CD14-positive monocyte (primary cell): ENCODE data around the gene OR10K1. TPM values are rescaled to one million over a fixed set of nuclear protein-coding genes. Genes with fewer than 3 reads are reported as not detected.
"Not testable (repeated sequence)": the region's sequence is repeated elsewhere in the genome, so short reads cannot be mapped to it uniquely, and the experiment has no call there.

ENCODE experiments used
- DNase-seq, 3 donors: peaks; one replicate each; pipeline ENCODE4 v3.0.0-alpha.2; 2011 to 2022
- H2AFZ ChIP-seq: 2 replicates; pipeline ENCODE4 v1.6.0; 2012; ENCODE audit warnings: mild to moderate bottlenecking, low read depth, low read length, inconsistent platforms; ENCODE audit not compliant: insufficient read depth, poor library complexity, severe bottlenecking
- H3K27ac ChIP-seq, 2 donors: 1 replicate in 1 of 2; 2 replicates in 1 of 2; pipeline ENCODE4 v1.5.1; 2012 to 2013; ENCODE audit warnings: low read length in 2 of 2, control low read depth in 1 of 2, inconsistent platforms in 1 of 2, low read depth in 1 of 2, mild to moderate bottlenecking in 1 of 2
- H3K27me3 ChIP-seq, 2 donors: one replicate each; pipeline versions ENCODE4 v1.6.0 to v1.6.1; 2011 to 2013; ENCODE audit warnings: low read length in 2 of 2; ENCODE audit not compliant: control insufficient read depth in 2 of 2, insufficient read depth in 2 of 2
- H3K36me3 ChIP-seq, 2 donors: replicated peaks in 1 of 2; 1 replicate in 1 of 2; 2 replicates in 1 of 2; pipeline versions ENCODE4 v1.5.1 to v1.6.1; 2012 to 2013; ENCODE audit warnings: low read length in 2 of 2, control low read depth in 1 of 2, inconsistent platforms in 1 of 2, mild to moderate bottlenecking in 1 of 2; ENCODE audit not compliant: insufficient read depth in 2 of 2, control insufficient read depth in 1 of 2
- H3K4me1 ChIP-seq, 2 donors: 1 replicate in 1 of 2; 2 replicates in 1 of 2; pipeline versions ENCODE4 v1.5.1 to v1.6.1; 2012 to 2013; ENCODE audit warnings: low read length in 2 of 2, control low read depth in 1 of 2, inconsistent platforms in 1 of 2, mild to moderate bottlenecking in 1 of 2, moderate library complexity in 1 of 2; ENCODE audit not compliant: insufficient read depth in 2 of 2, control insufficient read depth in 1 of 2
- H3K4me2 ChIP-seq: replicated peaks from 2 replicates; pipeline ENCODE3; 2012; ENCODE audit warnings: low read length, moderate library complexity, mild to moderate bottlenecking; ENCODE audit not compliant: poor library complexity, severe bottlenecking; ENCODE audit errors: extremely low read depth
- H3K4me3 ChIP-seq, 3 experiments: fragments of 200-600 bp in 1 of 3; sonication (generic) in 1 of 3; replicated peaks in 1 of 3; 1 replicate in 2 of 3; 2 replicates in 1 of 3; pipeline ENCODE4 v1.5.1; 2011 to 2013; ENCODE audit warnings: low read length in 3 of 3, mild to moderate bottlenecking in 3 of 3, control low read depth in 2 of 3, low read depth in 2 of 3, inconsistent platforms in 1 of 3, moderate library complexity in 1 of 3
- H3K79me2 ChIP-seq: 2 replicates; pipeline ENCODE4 v1.6.0; 2012; ENCODE audit warnings: mild to moderate bottlenecking, control low read depth, inconsistent platforms, low read length, moderate library complexity; ENCODE audit not compliant: insufficient read depth
- H3K9ac ChIP-seq: 2 replicates; pipeline ENCODE4 v1.6.0; 2017; ENCODE audit warnings: low read length, mild to moderate bottlenecking; ENCODE audit not compliant: insufficient read depth, poor library complexity, severe bottlenecking
- H3K9me3 ChIP-seq, 2 donors: replicated peaks in 1 of 2; 1 replicate in 1 of 2; 2 replicates in 1 of 2; pipeline versions ENCODE4 v1.5.1 to v1.6.1; 2012 to 2013; ENCODE audit warnings: low read length in 2 of 2, control low read depth in 1 of 2; ENCODE audit not compliant: control insufficient read depth in 1 of 2, insufficient read depth in 1 of 2
- H4K20me1 ChIP-seq: 2 replicates; pipeline ENCODE4 v1.6.0; 2012; ENCODE audit warnings: mild to moderate bottlenecking, low read length, control low read depth, moderate library complexity; ENCODE audit not compliant: insufficient read depth
- H3K27ac Mint-ChIP-seq, 7 donors: one replicate each; pipeline ENCODE4 v1.8.0; 2020; ENCODE audit warnings: mild to moderate bottlenecking in 7 of 7, mixed read lengths in 7 of 7, moderate library complexity in 6 of 7, inconsistent platforms in 2 of 7
- H3K27me3 Mint-ChIP-seq, 3 donors: one replicate each; pipeline ENCODE4 v1.8.0; 2021 to 2022; ENCODE audit warnings: low read depth in 3 of 3, mild to moderate bottlenecking in 3 of 3, mixed read lengths in 3 of 3, moderate library complexity in 3 of 3, inconsistent platforms in 1 of 3
- H3K36me3 Mint-ChIP-seq, 2 donors: one replicate each; pipeline ENCODE4 v1.8.0; 2020; ENCODE audit warnings: mixed read lengths in 2 of 2, inconsistent platforms in 1 of 2, mild to moderate bottlenecking in 1 of 2
- H3K4me1 Mint-ChIP-seq: one replicate; pipeline ENCODE4 v1.8.0; 2020; ENCODE audit warnings: mild to moderate bottlenecking, mixed read lengths
- H3K4me3 Mint-ChIP-seq, 2 donors: one replicate each; pipeline ENCODE4 v1.8.0; 2020; ENCODE audit warnings: mild to moderate bottlenecking in 2 of 2, mixed read lengths in 2 of 2, moderate library complexity in 1 of 2
- H3K9me3 Mint-ChIP-seq, 7 donors: one replicate each; pipeline ENCODE4 v1.8.0; 2020 to 2022; ENCODE audit warnings: mixed read lengths in 7 of 7, mild to moderate bottlenecking in 6 of 7, moderate library complexity in 6 of 7, inconsistent platforms in 2 of 7
- CTCF ChIP-seq: fragments of 200-600 bp; IDR thresholded peaks from one replicate; pipeline ENCODE4 v1.8.0; 2022; ENCODE audit warnings: antibody characterized with exemption, mild to moderate bottlenecking
- WGBS: methylation state at CpG from one replicate; pipeline ENCODE4 v1.1.5; 2013; ENCODE audit warnings: missing lambda C conversion rate; ENCODE audit not compliant: insufficient coverage; 5-methylcytosine and 5-hydroxymethylcytosine counted together
- intact Hi-C, 2 donors: fragments of 100-400 bp; cut with micrococcal nuclease; formaldehyde crosslinking; loops; one replicate each; pipeline versions ENCODE4 v1.15.0 to v1.15.1; 2023
- polyA plus RNA-seq, 3 donors: library from polyadenylated mRNA; depleted of rRNA in 1 of 3; unstranded in 2 of 3; stranded (reverse) in 1 of 3; fragments of 300-500 nt in 2 of 3; fragments of >200 nt in 1 of 3; fragmentation: Illumina TruSeq in 2 of 3; gene quantifications; 1 replicate in 2 of 3; 2 replicates in 1 of 3; pipeline ENCODE4 v1.2.3, GENCODE V29; 2012 to 2021

Gene OR10K1
- polyA plus RNA-seq, 3 donors, result not detected

- H3K9me3 Mint-ChIP-seq, result peaks cover 0 to 9% (median 2%) of the 10 kb centered on the region in 7 donors
- peaks cover 6 to 7% of the 10 kb centered on the region in 2 donors for H3K4me1 ChIP-seq
- no peak overlapping the region for H3K27ac Mint-ChIP-seq
- H3K4me1 Mint-ChIP-seq, result peaks cover 23% of the 10 kb centered on the region
- no peaks in the 10 kb centered on the region for H3K36me3 Mint-ChIP-seq
- H3K27ac ChIP-seq, result no peak overlapping the region
- no peaks in the 10 kb centered on the region for H3K79me2 ChIP-seq
- peaks cover 1 to 11% (median 1%) of the 10 kb centered on the region in 3 donors for H3K27me3 Mint-ChIP-seq
- no peak for TF ChIP-seq CTCF
- DNase-seq, result no peak
- no peaks in the 10 kb centered on the region for H3K9me3 ChIP-seq
- H3K27me3 ChIP-seq, result no peaks in the 10 kb centered on the region
- intact Hi-C loops, result no loop called here
- H3K4me3 Mint-ChIP-seq, result no peak overlapping the region
- no peak overlapping the region for H3K9ac ChIP-seq
- no peaks in the 10 kb centered on the region for H3K36me3 ChIP-seq
- no peak overlapping the region for H3K4me2 ChIP-seq
- H3K4me3 ChIP-seq, result no peak overlapping the region
- H2AFZ ChIP-seq, result no peak overlapping the region
- H4K20me1 ChIP-seq, result no peaks in the 10 kb centered on the region
Measured at GRCh38 chr1:158425027-158425426, 36.6 kb upstream of the OR10K1 start.

GRCh38 chr1:158426137-158426536, 35.5 kb upstream of the OR10K1 start, which contains the start of gene OR10K2:
Gene OR10K2 (minus strand): TSS chr1:158426237. CDS start chr1:158420866, 5,371 bp downstream.
- H3K4me1 ChIP-seq, result peaks cover 17 to 18% of the 10 kb centered on the region in 2 donors
- H3K9me3 ChIP-seq, result no peaks in the 10 kb centered on the region
- no peak within 1 kb of the TSS for H3K4me3 ChIP-seq
- H3K36me3 ChIP-seq, result no peaks in the 10 kb centered on the region
- H3K27ac ChIP-seq, result no peak within 1 kb of the TSS
- H3K27me3 Mint-ChIP-seq, result peaks cover 0 to 6% (median 1%) of the 10 kb centered on the region in 3 donors
- H3K4me1 Mint-ChIP-seq, result peaks cover 35% of the 10 kb centered on the region
- intact Hi-C loops, result no loop called here
- no peak for DNase-seq
- no peaks in the 10 kb centered on the region for H4K20me1 ChIP-seq
- WGBS, result no CpG with 5 or more reads among the region's 1 CpG
- no peak within 1 kb of the TSS for H3K9ac ChIP-seq
- H3K4me2 ChIP-seq, result no peak within 1 kb of the TSS
- H3K4me3 Mint-ChIP-seq, result no peak within 1 kb of the TSS
- no peaks in the 10 kb centered on the region for H3K27me3 ChIP-seq
- TF ChIP-seq CTCF, result no peak
- H3K27ac Mint-ChIP-seq, result no peak within 1 kb of the TSS
- H3K36me3 Mint-ChIP-seq, result no peaks in the 10 kb centered on the region
- no peak within 1 kb of the TSS for H2AFZ ChIP-seq
- peaks cover 0 to 8% (median 2%) of the 10 kb centered on the region in 7 donors for H3K9me3 Mint-ChIP-seq
- no peaks in the 10 kb centered on the region for H3K79me2 ChIP-seq

- DNase-seq, result peak; percentile 25 to 47 (median 30)
- H3K9ac ChIP-seq, H4K20me1 ChIP-seq, H3K79me2 ChIP-seq, H3K27me3 Mint-ChIP-seq, H3K27me3 ChIP-seq, intact Hi-C loops, H3K36me3 ChIP-seq, H2AFZ ChIP-seq, H3K36me3 Mint-ChIP-seq: not testable (repeated sequence)
- peak overlapping the region in 1 of 3 experiments; percentile 26 for H3K4me3 ChIP-seq
- H3K27ac Mint-ChIP-seq, result peak overlapping the region; percentile 17 to 88 (median 78)
- H3K4me2 ChIP-seq, result peak overlapping the region; percentile 56
- peak overlapping the region in 1 of 2 donors; percentile 65 for H3K27ac ChIP-seq
- H3K4me1 ChIP-seq, result peaks cover 50 to 52% of the 10 kb centered on the region in 2 donors
- WGBS, result 50% methylated on average over 2 of the region's 3 CpGs
- H3K9me3 ChIP-seq, result peaks cover 0 to 13% of the 10 kb centered on the region in 2 donors
- H3K4me1 Mint-ChIP-seq, result peaks cover 65% of the 10 kb centered on the region
- H3K4me3 Mint-ChIP-seq, result peak overlapping the region in 1 of 2 donors; percentile 70
- peaks cover 7 to 23% (median 18%) of the 10 kb centered on the region in 7 donors for H3K9me3 Mint-ChIP-seq
Measured at GRCh38 chr1:158430163-158430562, 31.5 kb upstream of the OR10K1 start.
